Fibroblast of skin of left quadriceps (primary cell): Measurements from ENCODE around the gene CALU.

Experiments
- DNase-seq, 2 experiments: peaks; one replicate each; pipeline ENCODE4 v3.0.0-alpha.2; 2013; ENCODE audit warnings: low read depth in 2 of 2

Gene CALU

DNA sequence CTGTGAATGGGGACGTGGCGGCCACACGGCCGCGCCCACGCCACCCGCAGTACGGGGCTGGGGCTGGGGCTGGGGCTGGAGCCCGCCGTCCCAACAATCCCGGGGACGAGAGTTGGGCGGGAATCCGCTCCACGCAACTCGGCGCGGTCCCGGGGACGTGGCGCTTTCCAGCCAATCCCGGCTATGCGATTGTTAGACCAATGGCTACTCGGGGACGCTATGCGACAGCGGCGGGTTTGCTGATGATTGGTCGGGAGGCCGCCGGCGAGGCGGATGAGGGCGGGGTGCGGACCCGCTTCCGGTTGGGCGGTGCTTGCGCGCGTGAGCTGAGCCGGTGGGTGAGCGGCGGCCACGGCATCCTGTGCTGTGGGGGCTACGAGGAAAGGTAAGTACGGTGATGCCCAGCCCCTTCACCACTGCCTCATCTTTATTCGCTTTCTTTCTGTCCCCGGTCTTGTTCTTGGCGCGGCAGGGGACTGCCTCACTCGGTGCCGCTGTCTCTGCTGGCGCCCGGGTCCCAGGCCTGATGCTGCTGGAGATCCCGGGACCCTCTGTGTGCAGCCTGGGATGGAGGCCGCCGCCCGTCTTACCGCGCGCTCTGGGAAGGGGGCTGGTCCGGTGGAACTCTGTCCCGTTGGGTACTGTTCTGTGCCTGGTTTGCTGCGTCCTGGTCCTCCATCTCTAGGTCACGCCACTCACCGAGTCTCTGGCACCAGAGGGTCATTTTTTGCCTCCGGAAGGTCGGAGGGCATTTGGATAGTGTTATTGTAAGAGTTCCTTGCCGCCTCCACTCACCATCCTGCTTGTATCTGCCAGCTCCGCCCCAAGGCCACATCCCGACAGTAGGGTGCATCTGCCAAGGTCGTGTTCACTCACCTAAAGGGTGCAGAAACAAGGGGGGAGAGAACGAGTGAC lies at the start of gene CALU:
Gene CALU (plus strand): TSS at position 312 of the 915 bp plus-strand sequence. CDS start 9,225 bp downstream, outside the sequence.
- peak; percentile 96 to 97 for DNase-seq

DNA sequence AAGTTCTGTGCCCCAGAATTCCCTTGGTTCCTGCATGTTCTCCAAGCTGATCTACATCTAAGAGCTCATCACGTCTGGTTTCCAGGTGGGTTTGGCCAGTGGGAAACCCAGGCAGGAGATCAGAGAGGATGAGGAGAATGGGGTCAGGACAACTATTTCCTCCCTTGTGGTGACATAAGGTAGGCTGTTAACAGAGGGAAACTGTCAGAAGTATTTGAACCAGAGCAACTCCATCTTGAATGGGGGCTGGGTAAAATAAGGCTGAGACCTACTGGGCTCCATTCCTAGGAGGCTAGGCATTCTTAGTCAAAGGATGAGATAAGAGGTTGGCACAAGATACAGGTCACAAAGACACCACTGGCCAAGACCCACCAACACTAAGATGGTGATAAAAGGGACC lies 47.9 kb upstream of the CALU start:
- DNase-seq: no peak

DNA sequence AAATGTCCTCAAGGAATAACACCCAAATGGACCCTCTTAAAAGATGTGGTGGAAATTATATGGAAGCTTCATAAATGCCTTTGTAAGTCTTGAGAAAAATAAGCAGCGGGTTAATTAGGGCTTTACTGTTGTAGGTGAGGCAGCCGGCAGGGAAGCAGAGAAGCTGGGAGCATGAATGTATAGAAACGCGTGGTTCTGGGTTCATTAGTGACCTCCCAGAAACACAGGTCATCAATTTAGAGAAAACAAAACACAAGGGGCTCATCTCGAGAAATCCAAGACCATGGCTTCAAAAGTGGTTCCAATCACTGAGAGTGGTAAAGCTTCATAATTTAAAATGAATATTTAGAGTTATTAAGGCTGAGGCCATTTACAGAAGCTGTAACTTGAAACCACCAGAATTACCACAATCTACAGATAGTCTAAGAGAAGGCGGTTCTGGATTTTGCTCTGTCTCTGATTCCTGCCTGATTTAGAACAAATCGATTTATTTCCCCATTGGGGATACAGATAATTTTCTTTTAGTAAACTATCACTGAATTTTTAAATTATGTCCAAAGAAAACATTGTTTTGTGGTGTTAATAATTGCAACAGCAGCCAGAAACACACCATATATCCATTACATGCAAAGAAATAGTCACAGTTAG lies 46.4 kb upstream of the CALU start:
- no peak for DNase-seq

DNA sequence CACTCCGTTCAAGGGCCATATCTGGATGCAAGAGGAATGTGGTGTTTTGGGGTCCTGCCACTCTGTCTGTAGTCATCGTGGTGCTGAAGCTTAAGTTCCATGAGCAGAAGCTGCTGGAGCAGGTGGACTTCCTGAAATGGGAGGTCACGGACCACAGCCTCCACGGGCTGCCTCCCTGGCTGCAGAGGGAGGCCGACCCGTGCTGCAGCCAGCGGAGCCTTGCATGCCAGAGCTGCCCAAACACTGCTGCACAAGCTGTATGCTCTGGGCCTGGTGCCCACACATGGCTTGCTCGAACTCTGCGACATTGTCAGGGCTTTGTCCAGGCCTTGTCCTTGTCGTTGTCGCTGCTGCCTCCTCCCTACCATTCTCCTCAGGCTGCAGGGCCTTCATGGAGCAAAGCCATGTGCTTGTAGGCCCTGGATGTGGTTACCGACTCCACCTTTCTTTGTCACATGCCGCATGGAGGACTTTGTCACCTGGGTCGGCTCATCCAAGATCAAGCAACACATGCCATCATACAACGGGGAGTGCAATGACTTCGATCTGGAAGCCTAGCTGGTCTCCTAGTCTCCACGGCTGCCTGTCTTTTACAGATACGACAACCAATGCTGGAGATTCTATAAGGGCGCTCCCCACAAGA lies 45.7 kb upstream of the CALU start:
- DNase-seq: no peak

DNA sequence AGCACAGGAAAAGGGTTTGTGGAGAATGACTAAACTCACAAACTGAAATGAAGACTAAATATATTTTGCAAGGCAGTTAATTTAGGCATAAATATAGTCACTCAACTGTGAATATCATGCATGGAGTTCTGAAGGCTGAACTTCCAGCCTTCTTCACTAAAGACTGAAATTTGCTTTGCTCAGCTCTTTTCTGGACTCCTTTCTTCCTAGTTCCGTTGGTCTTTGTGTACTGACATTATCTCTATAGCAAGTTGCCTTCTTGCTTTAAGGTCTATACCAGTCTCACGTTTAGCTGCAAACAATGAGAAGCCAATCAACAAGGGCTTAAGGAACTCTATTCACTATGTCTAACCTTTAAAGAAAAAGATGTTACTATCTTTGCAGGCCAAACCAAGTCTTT lies 44.4 kb upstream of the CALU start:
- no peak for DNase-seq

DNA sequence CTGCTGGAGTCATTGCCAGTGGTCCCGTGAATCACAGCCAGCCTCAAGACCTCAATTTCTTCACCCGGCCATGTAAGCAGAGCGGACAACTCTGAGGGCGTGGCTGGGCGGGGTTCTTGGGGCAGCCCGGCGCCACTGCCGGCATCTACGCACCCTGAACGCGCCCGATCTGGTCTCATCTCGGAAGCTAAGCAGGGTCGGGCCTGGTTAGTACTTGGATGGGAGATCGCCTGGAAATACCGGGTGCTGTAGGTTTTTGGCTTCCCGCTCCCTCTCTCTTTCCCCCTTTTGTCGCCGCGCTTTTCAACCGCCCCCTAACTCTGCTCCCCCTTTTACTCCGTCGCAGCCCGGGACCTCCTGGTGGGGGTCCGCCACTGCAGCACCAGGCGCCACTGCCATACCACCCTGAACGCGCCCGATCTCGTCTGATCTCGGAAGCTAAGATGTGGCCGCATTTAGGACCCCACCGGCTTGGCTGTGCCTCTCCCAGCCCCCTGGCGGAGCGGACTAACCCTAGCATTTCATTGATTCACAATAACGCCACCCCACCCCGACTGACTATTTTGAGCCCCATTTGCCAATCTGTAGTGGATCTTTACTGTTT lies 41.8 kb upstream of the CALU start:
- peak in 1 of 2 experiments; percentile 24 for DNase-seq

DNA sequence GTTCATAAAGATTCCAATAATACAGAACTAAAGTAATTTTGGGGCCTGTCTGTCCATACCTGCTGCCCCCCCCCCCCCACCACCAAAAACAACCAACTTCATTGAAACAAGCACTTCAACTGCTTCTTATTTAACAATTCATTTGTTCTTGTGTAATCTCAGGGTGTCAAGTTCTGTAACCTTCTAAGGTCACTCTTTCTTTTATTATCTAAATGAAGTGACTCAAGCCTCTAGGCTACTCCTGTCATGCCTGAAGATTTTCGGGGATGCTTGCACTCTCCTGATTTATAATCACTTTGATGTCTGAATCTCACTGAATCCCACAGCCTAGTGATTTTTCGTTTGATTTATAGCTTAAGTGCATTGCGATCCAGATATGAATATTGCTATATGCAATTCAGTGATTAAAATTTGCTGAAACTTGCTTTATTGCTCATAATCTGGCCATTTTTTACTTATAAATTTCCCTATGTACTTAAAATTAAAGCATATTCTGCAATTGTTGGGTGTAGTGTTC lies 39.9 kb upstream of the CALU start:
- no peak for DNase-seq

DNA sequence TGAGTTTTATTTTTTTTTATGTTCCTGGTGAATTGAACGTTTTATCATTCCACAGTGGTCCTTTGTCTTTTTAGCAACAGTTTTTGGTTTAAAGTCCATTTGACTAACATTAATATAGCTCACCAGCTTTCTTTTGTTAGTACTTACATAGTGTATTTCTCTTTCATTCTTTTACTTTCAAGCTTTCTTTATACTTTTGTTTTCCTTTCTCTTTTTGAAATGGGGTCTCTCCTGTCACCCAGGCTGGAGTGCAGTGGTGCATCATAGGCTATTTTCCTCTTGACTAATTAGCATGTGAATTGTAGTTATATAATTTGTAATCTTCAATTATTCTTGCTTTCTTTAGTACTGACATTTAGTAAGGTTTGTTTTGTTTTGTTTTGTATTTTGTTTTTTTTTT lies 39.3 kb upstream of the CALU start:
- no peak for DNase-seq

DNA sequence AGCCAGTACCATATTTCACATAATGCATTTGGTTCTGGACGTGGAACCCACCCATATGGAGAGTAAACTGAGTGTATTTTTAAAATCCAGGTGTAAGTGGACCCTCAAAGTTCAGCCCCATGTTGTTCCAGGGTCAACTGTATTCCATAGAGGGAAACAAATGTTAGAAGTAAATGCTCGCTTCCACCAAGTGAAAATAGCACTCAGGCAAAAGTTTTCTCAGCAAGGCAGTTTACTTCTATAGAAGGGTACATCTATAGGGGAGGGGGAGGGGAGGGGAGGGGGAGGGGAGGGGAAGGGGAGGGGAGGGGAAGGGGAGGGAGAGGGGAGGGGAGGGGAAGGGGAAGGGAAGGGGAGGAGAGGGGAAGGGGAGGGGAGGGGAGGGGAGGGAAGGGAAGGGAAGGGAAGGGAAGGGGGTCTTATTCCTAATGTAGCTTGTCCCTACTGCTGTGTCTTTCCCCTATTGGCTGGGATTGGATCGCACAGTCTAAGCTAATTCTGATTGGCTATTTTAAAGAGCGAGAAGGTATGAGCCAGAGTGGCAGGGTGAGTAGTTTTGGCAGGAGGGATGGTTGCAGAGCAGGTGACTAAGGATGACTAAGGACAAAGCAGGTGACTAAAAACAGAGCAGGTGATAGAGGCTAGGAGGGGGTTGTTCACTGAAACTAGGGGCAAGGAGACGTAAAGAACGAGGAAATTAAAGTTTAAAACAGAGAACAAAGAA lies 37.9 kb upstream of the CALU start:
- no peak for DNase-seq

DNA sequence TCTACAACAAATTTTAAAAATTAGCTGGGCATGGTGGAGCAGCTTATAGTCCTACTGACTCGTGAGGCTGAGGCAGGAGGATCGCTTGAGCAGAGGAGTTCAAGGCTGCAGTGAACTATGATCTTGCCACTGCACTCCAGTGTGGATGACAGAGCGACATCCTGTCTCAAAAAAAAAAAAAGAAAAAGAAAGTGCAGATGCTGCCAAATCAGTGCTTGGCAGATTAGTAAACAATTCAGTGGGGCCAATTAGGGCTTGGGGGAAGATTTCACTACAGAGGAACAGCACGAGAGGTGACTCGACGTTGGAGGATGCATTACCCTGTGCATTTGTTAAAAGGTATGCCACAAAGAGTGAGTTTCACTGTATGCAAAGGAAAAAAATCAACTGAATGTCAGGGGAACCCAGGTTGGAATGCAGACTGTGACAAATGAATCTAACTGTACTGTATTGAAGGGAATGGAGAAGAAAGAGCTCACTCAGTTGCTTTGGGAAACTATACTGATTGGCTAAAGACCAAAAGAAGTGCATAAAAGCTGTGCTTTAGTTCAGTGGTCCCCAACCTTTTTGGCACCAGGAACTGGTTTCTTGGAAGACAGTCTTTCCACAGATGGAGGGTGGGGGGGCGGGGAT lies 35.4 kb upstream of the CALU start:
- DNase-seq: peak; percentile 20 to 21

DNA sequence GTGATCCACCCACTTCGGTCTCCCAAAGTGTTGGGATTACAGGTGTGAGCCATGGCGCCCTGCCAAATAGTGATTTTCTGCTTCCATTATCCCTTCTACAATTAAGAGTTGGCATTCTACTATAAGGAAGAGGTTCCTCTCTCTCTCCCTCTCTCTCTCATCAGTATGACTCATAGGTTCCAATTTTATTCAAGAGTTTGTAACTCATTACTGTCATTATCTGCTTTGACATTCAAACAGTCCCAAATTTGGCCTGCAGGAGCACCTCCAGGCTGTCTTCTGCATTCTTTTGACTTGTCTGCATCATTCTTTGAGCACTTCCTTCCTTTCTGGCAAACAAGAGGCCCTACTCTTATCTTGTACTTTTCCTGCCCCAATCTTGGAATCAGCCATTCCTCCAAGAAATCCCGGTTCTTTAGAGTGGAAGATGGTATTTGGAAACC lies 33.2 kb upstream of the CALU start:
- peak in 1 of 2 experiments; percentile 4 for DNase-seq

DNA sequence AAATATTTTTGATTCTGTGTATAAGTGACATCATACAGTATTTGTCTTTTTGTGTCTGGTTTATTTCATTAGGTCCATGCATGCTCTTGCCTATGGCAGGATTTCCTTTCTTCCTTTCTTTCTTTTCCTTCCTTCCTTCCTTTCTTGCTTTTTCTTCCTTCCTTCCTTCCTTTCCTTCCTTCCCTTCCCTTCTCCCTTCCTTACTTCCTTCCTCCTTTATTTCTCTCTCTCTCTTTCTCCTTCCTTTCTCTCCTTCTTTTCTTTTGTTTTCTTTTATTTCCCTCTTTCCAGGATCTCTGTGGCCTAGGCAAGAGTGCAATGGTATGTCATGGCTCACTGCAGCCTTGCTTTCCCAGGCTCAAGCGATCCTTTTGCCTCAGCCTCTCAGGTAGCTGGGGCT lies 31.4 kb upstream of the CALU start:
- no peak for DNase-seq

DNA sequence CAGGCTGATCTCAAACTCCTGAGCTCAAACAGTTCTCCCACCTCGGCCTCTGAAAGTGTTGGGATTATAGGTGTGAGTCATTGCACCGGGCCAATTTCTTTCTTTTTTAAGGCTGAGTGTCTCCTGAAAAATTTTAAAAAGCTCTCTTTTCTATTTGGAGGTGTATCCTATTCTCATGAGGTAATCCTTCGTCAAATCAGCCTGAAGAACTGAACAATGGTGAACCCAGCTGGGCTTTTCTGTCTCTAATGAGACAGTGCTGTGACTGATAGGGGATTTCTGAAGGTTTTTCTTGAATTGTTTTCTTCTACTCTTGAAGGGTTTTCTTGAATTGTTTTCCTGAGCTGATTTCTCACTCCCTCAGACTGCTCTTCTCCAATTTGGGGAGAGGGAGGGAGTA lies 30.9 kb upstream of the CALU start:
- no peak for DNase-seq

DNA sequence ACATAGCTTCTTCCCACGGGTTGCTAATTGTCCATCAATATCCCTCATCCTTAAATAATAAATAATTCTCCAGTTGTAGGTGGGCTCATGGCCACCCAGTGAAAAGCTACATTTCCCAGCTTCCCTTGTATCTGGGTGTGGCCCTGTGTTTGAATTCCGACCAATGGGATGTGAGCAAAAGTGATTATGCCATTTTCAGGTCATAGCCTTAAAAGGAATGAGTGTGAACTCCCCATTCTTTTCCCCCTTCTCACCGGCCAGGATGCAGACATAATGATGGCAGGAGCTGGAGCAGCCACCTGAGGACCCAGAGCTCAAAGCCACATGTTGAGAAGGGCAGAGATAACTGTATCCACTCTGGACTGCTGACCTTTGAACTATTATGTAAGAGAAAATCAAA lies 30.3 kb upstream of the CALU start:
- DNase-seq: no peak

DNA sequence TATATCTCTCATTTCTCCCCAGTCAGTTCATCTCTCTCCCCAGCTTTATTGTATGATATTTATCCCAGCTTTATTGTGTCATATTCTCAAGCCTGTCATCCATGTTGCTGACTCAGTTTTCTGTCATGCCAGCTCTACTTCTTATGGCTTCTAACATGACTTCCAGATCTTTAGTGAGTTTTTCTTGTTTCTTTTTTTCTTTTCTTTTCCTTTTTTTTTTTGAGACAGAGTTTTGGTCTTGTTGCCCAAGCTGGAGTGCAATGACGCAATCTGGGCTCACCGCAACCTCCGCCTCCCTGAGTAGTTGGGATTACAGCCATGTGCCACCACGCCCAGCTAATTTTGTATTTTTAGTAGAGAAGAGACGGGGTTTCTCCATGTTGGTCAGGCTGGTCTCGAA lies 28.7 kb upstream of the CALU start:
- no peak for DNase-seq

DNA sequence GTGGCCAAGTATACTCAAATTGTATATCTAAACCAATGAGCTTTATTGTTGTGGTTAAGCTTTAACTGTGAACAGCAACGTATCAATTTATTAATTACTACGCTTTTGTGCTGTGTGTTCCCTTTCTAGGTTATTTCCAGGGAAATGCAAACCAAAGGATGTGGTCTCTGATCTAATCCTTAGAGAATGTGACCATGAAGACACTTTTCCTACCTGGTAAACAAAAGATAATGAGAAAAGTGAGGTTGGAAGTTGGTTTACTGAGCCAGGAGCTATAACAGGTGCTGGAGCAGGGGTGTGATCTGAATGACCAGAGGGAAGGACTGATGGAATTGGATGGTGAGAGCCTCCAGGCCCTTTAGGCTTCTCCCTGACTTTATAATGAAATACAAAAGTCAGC lies 25.4 kb upstream of the CALU start:
- DNase-seq: no peak

DNA sequence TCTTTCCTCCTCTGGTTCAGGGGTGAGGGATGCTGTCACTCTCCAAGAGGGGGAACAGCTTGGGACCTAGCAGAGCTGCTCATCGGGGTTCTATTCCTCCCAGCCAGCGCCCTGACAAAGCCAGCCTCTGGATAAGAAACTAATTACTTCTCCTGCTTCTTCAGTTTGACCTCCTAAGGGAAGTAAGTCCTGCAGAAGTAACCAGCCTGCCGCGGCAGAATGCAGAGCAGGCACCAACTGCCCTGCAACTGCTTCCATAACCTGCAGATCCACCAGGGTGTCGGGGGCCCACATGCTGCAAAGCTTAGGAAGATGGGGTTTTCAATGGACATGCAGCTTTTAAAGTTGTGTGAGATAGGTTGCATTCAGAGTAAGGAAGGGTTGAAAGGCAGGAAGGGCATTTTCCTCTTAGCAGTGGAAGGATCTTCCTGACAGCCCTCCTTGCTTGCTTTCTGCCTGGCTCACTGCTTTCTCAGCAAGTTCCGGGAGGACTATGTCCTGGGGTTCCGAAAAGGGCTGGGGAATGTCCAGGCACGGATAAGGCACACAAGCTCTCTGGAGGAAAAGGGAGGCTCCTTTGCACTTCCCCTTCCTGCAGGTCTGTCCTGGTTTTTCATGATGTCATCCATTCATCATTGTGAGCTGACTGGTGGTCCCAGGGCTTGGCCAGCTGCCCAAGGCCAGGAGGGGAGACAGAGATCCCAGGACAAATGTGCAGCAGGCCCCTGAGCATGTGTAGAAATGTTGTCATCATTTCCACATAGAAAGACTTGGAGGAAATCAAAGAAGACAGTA lies 24.3 kb upstream of the CALU start:
- DNase-seq: no peak

DNA sequence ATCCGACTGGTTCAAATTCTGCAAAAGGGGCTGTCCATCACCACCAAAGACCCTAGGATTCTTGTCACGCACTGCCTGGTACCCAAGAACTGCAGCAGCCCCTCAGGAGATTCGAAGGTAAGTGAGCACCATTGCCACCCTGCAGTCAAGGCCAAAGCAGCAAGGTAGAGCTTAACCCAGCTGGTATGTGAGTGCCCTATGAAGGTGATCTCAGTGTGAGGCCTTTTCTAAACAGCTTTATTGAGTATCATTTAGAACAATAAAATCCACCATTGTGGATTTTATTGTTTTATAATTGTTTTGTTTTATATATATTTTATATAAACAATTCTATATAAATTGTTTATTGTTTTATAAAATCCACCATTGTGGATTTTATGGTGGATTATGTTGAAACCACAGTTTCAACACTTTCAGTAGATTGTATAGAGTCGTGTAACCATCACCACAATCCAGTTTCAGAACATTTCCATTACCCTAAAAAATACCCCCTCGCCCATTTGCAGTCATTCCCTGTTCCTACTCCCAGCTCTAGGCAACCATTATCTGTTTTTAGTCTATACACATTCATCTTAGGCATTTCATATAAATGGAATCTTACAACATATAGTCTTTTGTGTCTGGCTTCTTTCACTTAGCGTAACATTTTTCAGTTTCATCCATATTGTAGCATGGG lies 20.1 kb upstream of the CALU start:
- DNase-seq: no peak

DNA sequence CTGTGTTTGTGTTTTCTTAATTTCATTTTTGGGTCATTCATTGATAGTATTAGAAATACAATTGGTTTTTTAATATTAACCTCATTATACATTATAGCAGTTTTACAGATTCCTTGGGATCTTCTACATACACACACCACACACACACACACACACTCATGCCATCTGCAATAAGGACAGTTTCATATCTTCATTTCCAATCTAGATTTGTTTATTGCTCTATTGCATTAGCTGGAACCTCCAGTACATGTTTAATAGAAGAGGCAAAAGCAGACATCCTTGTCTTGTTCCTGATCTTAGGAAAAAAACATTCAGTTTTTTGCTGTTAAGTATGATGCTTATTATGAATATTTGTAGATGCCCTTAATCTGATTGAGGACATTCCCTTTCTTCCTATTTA lies 17.8 kb upstream of the CALU start:
- no peak for DNase-seq
